Left renal pelvis (tissue), 4 donors: ENCODE results near the gene DCN. TPM values are rescaled to one million over a fixed set of nuclear protein-coding genes. Genes with fewer than 3 reads are reported as not detected.

Source experiments
- DNase-seq, 4 donors: peaks; one replicate each; pipeline ENCODE4 v3.0.0-alpha.2; 2013; ENCODE audit warnings: low read depth in 4 of 4, low spot score in 3 of 4
- polyA plus RNA-seq, 4 donors: library from polyadenylated mRNA; unstranded; fragments of 120-200 nt; gene quantifications; one replicate each; pipeline ENCODE4 v1.2.1, GENCODE V29; 2013; ENCODE audit not compliant: insufficient read length in 4 of 4

DCN gene
- polyA plus RNA-seq, 4 donors: 424 to 3,244 (median 820) TPM

- DNase-seq: no peak
Measured at GRCh38 chr12:91188778-91189177, 6.2 kb upstream of the DCN start.

DNA sequence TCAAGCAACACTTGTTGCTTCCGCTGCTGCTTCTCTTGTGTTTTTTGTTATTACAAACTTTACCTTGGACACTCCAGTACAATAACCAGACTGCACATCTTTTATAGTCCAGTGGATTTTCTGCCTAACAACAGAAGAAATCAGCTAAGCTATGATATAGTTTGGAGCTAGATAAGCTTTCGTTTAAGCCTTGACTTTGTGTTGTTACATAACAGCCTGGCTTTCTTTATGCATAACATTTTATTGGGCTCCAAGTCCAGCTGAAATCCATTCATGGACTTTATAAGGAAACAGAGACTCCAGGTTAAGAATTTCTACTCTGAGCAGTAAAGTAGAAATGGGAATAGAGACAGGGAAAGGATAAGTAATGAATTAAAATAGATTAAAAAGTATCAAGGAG, 3.5 kb upstream of the DCN start:
- DNase-seq: no peak

DNA sequence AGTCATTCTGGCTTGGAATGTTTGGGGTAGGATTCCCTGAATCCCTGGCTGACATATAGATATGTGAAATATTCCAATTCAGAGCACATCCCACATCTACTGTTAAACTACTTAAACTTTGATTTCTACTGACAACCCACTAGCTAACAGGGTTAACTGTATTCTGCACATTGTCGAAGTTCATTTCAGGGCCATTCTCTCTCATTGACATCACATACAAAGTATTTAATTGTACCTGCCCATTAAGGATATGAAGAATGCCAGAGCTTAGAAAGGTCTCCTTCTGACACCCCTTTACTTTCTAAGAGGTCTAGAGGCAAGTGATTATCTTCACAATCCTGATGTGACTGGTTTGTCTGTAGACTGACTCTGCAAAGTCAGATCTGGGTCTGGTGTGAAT, 2.8 kb upstream of the DCN start:
- no peak for DNase-seq

- no peak for DNase-seq
Measured at GRCh38 chr12:91183551-91183950, 934 bp upstream of the DCN start.

GRCh38 chr12:91180582-91181395, 1.8 kb downstream of the DCN start:
- no peak for DNase-seq

GRCh38 chr12:91179966-91180561, 2.6 kb downstream of the DCN start:
- no peak for DNase-seq

GRCh38 chr12:91179315-91179714, 3.3 kb downstream of the DCN start:
- DNase-seq: no peak

- DNase-seq: no peak
Measured at GRCh38 chr12:91178781-91179180, 3.8 kb downstream of the DCN start.

DNA sequence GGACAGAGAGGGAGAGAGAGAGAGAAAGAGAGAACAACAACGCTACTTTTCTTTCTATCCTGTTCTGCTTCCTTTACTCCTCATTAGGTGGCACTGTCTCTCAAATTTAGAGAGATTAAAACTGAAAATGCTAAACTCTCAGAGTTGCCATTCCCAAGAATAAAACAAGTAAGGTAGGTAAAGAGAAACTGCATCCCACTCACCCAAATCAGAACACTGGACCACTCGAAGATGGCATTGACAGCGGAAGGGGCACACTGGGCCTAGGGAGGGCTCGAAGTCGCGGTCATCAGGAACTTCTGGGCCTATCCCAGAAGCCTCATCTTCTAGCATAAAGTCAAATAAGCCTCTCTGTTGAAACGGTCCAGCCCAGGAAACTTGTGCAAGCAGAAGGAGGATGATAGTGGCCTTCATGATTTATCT, 4.5 kb downstream of the DCN start:
- DNase-seq: no peak

DNA sequence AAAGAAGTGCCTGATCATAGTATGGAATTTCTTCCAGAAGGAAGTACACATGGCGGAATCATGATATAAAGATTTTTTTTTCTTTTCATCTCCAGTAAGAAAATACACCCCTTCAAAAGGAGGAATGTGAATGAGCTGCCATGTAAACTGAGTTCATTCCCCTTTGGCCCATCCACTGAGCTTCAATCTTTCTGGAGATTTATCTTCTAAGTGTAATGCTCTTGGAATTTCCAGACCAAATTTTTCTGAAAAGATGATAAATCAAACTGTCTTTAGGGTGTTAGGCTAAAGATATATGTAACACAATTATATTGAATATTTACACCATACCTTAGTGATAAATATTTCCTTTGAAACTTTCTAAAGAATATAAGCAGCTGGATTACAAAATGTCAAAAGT, 5.2 kb downstream of the DCN start:
- DNase-seq: no peak

DNA sequence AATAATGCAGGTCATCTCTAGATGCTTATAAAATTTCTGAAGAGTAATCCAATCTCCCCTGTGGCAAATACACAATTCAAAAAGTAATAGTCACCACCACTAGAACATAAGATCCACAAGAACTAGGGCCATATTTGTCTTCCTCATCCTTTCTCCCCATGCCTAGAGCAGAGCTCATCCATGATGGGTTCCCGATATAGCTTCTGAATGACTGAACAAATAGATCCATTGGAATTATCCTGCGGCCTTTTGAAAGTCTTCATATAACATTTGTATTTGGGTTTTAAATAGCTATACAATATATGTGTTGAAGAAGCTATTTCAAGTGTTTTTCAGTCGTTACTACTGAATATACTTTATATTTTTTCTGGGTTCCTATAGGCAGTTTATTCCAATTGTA, 5.7 kb downstream of the DCN start:
- DNase-seq: no peak

DNA sequence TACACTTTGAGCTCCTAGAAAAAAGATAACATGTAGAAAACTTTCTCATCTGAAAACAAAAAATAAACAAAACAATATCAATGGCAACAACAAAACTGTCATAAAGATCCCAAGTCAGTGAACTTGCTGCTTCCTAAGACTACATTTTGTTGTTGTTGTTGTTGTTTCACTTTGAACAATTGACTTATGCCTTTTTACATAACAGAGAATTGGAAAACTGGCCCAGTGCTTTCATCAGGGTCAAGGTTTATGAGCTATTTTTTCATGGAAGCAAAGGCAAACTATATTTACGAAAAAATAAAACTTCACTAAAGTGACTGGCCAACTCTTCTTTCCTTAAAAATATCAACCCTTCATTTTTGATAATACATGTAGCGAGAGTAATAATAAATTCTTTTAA, 6.3 kb downstream of the DCN start:
- no peak for DNase-seq

- DNase-seq: no peak
Measured at GRCh38 chr12:91173124-91173523, 9.5 kb downstream of the DCN start.

- no peak for DNase-seq
Measured at GRCh38 chr12:91172096-91172495, 10.5 kb downstream of the DCN start.

DNA sequence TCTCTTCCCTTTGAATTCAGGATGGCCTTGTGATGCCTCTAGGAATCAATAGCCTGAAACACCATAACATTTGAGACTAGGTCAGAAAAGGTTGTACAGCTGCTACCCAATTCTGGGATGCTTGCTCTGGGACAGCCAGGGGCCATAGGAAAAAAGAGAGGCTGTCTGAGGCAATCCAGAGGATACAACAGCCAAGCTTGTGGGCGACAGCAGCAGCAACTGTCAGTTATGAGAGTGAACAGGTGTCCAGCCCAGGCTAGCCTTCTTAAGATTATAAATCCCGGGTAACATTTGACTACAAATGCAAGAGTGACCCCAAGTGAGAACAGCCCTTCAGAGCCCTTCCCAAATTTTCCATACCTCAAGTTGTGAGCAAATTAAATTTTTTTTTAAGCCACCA, 11.1 kb downstream of the DCN start:
- DNase-seq: no peak

GRCh38 chr12:91163116-91163515, 19.5 kb downstream of the DCN start:
- no peak for DNase-seq

- no peak for DNase-seq
Measured at GRCh38 chr12:91161009-91161408, 21.6 kb downstream of the DCN start.

DNA sequence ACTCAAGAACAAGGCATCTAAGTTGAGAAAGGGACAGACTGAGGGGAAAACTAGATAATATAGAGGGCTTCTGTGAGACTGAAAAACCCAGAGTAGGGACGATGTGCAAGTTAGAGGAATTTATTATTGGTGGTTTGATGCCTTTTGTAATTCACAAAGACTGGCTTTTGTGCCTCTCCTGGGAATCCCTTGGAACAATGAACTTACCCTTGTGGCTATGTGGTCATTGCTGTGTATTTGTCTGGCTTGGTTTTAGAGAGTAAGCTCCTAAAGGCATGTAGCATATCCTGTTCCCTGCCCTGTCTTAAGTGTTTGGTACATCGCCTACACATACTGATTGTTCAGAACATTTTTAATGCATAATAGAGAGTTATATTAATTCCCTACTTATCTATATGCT, 26.6 kb downstream of the DCN start:
- no peak for DNase-seq

DNA sequence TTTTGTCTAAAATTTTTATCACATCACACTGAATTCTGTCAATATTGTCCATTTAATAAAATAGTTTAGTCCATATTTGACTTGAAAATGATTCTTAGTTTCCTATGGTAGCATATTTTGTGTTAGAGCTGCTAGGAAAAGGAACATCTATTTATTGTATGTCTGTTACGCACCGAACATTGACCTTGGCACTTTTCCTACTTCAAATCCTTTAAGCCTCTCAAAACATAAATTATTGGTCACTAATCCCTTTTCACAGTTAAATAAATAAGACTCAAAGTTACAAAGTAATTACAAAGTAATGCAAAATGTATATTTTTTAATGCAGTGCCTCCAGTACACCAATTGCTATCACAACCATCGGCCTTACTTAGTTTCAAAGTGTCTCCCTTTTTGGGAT, 28.5 kb downstream of the DCN start:
- DNase-seq: no peak

DNA sequence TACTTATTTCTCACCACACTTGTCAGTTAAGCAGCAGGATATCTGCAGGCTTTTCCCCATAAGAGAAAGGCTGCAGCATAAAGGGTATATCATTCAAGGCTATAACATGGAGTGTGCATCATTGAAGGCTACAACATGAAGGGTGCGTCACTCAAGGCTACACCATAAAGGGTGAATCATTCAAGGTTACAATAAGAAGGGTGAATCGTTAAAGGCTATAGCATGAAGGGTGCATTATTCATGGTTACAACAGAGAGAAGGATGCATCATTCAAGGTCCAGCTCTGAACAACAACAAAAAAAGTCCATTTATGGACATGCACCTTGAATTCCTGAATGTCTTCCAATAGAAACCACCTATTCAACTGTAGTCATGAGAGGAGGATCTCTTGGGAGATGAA, 38.6 kb downstream of the DCN start:
- DNase-seq: no peak

DNA sequence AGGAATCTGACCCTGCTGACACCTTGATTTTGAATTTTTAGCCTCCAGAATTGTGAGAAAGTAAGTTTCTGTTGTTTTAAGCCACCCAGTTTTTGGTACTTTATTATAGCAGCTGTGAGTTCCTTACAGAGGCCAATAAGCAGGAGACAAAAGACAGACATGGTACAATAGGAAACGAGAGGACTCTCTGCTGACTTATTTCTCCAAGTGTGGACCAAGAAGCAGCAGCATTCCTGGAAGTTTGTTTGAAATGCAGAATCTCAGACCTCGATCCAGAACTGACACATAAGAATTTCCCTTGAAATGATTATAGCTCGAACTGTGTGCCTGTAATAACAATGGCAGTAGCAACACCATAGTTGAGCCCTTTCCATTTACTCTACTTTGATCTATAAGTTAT, 39.4 kb downstream of the DCN start:
- DNase-seq: no peak

- DNase-seq: peak in 2 of 4 donors; percentile 52 to 56
Measured at GRCh38 chr12:91142221-91142631, 40.4 kb downstream of the DCN start.
